Right lobe of liver (tissue), 4 donors: ENCODE results near the gene RNF152.

ENCODE experiments used
- CTCF ChIP-seq, 4 donors: fragments of 200-600 bp in 3 of 4; fragments of 450-650 bp in 1 of 4; IDR thresholded peaks; one replicate each; pipeline versions ENCODE4 v1.5.1 to v1.8.0; 2016 to 2022; ENCODE audit warnings: antibody characterized with exemption in 4 of 4, mild to moderate bottlenecking in 2 of 4
- POLR2A ChIP-seq: fragments of 450-650 bp; IDR thresholded peaks from one replicate; pipeline ENCODE4 v1.6.1; 2017; ENCODE audit warnings: antibody characterized with exemption, mild to moderate bottlenecking
- donor health status: DM: no; HTN: no; CAD: no.
- donor health status: DM: no; HTN: no; CAD: no.
- donor health status: DM: no; HTN: yes; CAD: no.

- no peak for TF ChIP-seq CTCF (IDR thresholded peaks at IDR 0.05)
- no peak for TF ChIP-seq POLR2A
Observed at GRCh38 chr18:61808286-61808685, 84.5 kb downstream of the RNF152 start.
